Measurements from ENCODE around the gene SCD5. TPM values are rescaled to one million over a fixed set of nuclear protein-coding genes. Genes with fewer than 3 reads are reported as not detected.
"Not testable (repeated sequence)": the region's sequence is repeated elsewhere in the genome, so short reads cannot be mapped to it uniquely, and the experiment has no call there.

The SCD5 gene
- total and polyA plus RNA-seq, 11 donors: 1.4 to 6.8 (median 2.5) TPM

DNA sequence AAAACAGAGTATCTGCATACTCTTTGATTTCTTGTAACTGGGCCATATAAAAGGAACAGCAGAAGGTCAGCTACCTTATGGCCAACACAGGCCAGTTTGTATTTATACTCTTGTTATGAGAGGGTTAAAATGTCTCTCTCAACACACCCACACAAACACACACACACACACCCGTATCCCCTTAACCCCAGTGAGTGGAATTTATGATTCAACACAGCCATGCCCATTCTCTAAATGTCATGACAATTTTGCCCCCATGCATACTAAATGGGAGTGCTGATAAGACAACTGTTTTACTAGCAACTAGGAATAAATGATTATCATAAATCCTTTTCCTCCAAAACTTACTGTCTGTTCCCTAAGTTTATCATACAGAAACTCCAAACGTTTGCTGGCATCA, 22.1 kb upstream of the SCD5 start:
- Histone ChIP-seq H3K4me3 (no peak overlapping the region), H3K27me3 (no peaks in the 10 kb centered on the region), H3K36me3 (peaks cover 0 to 99% (median 96%) of the 10 kb centered on the region in 9 donors), H3K4me1 (no peaks in the 10 kb centered on the region), H3K27ac (no peak overlapping the region), H3K9me3 (no peaks in the 10 kb centered on the region)
- ATAC-seq (no peak), DNase-seq (no peak)
- 33 to 52% (median 43%) methylated on average over 2 of the region's 2 CpGs for WGBS, 4 donors
- intact Hi-C loops (cut with DNase I): loop anchor here in 1 of 10 donors (10.0 kb wide), 1 partner anchor 54 kb away; no protein-coding TSS in a partner anchor
- TF ChIP-seq POLR2A (IDR thresholded peaks at IDR 0.05): no peak
- TF ChIP-seq, protein P1, sequence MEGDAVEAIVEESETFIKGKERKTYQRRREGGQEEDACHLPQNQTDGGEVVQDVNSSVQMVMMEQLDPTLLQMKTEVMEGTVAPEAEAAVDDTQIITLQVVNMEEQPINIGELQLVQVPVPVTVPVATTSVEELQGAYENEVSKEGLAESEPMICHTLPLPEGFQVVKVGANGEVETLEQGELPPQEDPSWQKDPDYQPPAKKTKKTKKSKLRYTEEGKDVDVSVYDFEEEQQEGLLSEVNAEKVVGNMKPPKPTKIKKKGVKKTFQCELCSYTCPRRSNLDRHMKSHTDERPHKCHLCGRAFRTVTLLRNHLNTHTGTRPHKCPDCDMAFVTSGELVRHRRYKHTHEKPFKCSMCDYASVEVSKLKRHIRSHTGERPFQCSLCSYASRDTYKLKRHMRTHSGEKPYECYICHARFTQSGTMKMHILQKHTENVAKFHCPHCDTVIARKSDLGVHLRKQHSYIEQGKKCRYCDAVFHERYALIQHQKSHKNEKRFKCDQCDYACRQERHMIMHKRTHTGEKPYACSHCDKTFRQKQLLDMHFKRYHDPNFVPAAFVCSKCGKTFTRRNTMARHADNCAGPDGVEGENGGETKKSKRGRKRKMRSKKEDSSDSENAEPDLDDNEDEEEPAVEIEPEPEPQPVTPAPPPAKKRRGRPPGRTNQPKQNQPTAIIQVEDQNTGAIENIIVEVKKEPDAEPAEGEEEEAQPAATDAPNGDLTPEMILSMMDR (IDR thresholded peaks at IDR 0.05): no peak

DNA sequence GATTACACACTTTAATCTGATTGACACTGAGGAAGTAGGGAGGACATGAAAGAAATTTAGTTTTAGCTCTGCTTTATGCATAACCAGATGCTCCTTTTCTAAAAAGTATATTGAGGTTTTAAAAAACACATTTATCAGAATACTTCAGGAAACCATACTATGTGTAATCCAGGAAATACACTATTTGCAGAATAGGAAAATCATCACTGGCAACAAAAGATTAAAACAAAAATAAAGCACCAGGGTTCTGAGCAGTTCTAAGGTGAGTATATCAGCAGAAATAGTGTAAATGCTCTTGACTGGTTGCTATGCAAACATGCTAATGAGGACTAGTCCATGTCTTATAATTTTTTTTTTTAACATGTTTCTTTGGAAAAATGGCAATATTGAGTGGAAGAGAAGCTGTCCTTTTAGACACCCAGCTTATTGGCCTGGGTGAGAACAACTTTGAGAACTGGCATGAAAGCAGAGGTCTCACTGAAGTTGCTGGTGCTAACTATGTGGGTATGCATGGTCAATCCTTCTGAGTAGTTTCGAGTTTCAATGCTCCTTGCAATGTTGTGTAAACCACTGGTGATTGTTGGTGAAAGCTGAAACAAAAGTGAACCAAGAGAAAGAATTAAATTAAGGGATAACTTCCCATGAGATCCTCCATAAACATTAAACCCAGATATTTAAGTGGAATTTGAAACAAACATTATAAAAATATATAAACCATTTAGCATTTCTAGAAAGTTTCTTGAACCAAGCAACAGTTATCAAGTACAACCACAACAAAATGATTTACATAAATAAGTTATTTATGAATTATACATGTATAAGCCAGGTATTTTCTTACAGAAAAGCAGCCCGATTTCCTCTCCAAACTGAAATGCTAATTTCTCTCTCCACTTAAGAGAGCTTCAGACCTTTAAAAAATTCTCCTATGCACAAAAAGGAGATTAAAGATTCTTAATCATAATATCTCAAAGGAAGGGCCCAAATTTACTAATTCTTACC, 20.4 kb upstream of the SCD5 start:
- Histone ChIP-seq H3K36me3 (peaks cover 0 to 82% (median 78%) of the 10 kb centered on the region in 9 donors), H3K9me3 (no peaks in the 10 kb centered on the region), H3K27me3 (no peaks in the 10 kb centered on the region), H3K27ac (no peak overlapping the region), H3K4me3 (no peak overlapping the region), H3K4me1 (no peaks in the 10 kb centered on the region)
- intact Hi-C loops (cut with DNase I): no loop called here
- no peak for ATAC-seq
- no peak for DNase-seq
- TF ChIP-seq POLR2A (IDR thresholded peaks at IDR 0.05): no peak
- TF ChIP-seq, protein P1 (IDR thresholded peaks at IDR 0.05): no peak
- 86 to 95% (median 89%) methylated on average over 2 of the region's 2 CpGs for WGBS, 4 donors

DNA sequence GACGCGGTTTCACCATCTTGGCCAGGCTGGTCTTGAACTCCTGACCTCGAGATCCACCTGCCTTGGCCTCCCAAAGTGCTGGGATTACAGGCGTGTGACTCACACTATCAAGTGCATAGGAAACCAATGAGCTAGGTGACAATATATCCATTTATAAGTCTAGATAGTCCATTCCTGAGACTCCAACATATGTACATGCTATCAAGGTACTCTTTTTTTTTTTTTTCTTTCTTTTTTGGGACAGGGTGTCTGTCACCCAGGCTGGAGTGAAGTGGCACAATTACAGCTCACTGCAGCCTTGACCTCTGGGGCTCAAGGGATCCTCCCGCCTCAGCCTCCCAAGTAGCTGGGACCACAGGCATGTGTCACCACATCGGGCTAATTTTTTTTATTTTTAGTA, 18.3 kb upstream of the SCD5 start:
- DNase-seq; H3K27ac ChIP-seq; H3K9me3 ChIP-seq; ATAC-seq; H3K4me1 ChIP-seq; intact Hi-C loops (cut with DNase I); H3K4me3 ChIP-seq; H3K27me3 ChIP-seq: not testable (repeated sequence)
- WGBS, 4 donors: 97 to 98% (median 98%) methylated on average over 6 of the region's 6 CpGs
- peaks cover 0 to 61% (median 58%) of the 10 kb centered on the region in 9 donors for H3K36me3 ChIP-seq

DNA sequence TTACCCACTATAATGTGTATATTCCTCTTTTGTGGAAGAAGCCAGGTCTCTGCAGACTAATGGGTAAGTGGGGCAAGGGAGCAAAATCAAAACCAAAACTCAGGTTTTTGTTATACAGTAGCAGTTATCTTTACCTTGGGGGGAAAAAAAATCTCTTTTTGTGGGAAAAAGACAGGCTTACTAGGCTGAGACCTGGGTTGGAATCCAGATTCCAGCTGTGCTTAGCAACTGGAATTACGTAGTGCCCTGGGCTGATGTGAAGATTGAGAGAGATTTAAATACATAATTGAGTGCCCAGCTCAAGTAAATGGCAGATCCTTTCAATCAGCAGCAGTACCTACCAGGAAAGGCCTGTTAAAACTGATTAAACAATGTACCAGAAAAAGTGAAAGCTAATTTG, 15.4 kb upstream of the SCD5 start:
- H3K9me3 ChIP-seq: no peaks in the 10 kb centered on the region
- 85 to 96% (median 91%) methylated on average over 1 of the region's 1 CpG for WGBS, 4 donors
- H3K27me3 ChIP-seq: no peaks in the 10 kb centered on the region
- H3K4me1 ChIP-seq: peaks cover 0 to 6% (median 0%) of the 10 kb centered on the region in 12 donors
- TF ChIP-seq, protein P1 (IDR thresholded peaks at IDR 0.05): no peak
- TF ChIP-seq POLR2A (IDR thresholded peaks at IDR 0.05): no peak
- no peak overlapping the region for H3K4me3 ChIP-seq
- H3K27ac ChIP-seq: no peak overlapping the region
- intact Hi-C loops (cut with DNase I): no loop called here
- H3K36me3 ChIP-seq: peaks cover 0 to 33% (median 29%) of the 10 kb centered on the region in 9 donors
- DNase-seq (no peak), ATAC-seq (no peak)
